Suprapubic skin (tissue), 4 donors: ENCODE results near the gene TMEM106C.

ENCODE experiments used
- EP300 ChIP-seq: sonication (generic); formaldehyde crosslinking; IDR thresholded peaks from one replicate; pipeline ENCODE4 v1.6.1; 2017; ENCODE audit warnings: antibody characterized with exemption
- POLR2A ChIP-seq, 2 donors: fragments of 450-650 bp; IDR thresholded peaks; one replicate each; pipeline ENCODE4 v1.6.1; 2017; ENCODE audit warnings: antibody characterized with exemption in 2 of 2, mild to moderate bottlenecking in 2 of 2, moderate library complexity in 2 of 2
- POLR2AphosphoS5 ChIP-seq, 3 donors: sonication (generic); formaldehyde crosslinking; IDR thresholded peaks; one replicate each; pipeline ENCODE4 v1.6.1; 2017; ENCODE audit warnings: antibody characterized with exemption in 3 of 3
- TF ChIP-seq, protein P1 (sequence below), 2 donors: fragments of 200-600 bp in 1 of 2; fragments of 450-650 bp in 1 of 2; sonication (generic) in 1 of 2; IDR thresholded peaks; one replicate each; pipeline ENCODE4 v1.5.1; 2016 to 2019; ENCODE audit warnings: antibody characterized with exemption in 2 of 2, mild to moderate bottlenecking in 1 of 2, moderate library complexity in 1 of 2

DNA sequence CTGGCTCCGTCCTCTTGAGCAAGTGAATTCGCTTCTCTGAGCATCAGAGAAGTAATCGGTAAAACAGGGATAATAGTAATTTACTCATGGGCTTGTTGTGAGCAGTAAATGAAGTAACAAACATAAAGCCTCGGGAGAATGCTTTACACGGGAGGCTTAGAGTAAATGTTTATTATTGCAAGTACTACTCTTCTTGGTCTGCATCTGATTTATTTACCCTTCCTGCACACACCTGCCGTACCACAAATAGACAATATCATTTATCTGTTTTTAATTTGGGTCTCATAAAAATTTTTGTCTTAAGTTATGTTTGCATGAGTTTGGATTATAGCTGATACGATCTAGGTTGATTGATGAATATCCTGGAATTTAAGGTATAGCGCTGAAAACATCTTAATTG is 48.7 kb downstream of the TMEM106C start:
- TF ChIP-seq EP300 = no peak
- TF ChIP-seq, protein P1, sequence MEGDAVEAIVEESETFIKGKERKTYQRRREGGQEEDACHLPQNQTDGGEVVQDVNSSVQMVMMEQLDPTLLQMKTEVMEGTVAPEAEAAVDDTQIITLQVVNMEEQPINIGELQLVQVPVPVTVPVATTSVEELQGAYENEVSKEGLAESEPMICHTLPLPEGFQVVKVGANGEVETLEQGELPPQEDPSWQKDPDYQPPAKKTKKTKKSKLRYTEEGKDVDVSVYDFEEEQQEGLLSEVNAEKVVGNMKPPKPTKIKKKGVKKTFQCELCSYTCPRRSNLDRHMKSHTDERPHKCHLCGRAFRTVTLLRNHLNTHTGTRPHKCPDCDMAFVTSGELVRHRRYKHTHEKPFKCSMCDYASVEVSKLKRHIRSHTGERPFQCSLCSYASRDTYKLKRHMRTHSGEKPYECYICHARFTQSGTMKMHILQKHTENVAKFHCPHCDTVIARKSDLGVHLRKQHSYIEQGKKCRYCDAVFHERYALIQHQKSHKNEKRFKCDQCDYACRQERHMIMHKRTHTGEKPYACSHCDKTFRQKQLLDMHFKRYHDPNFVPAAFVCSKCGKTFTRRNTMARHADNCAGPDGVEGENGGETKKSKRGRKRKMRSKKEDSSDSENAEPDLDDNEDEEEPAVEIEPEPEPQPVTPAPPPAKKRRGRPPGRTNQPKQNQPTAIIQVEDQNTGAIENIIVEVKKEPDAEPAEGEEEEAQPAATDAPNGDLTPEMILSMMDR (IDR thresholded peaks at IDR 0.05) = no peak
- no peak for TF ChIP-seq POLR2A (IDR thresholded peaks at IDR 0.05)
- TF ChIP-seq POLR2AphosphoS5 (IDR thresholded peaks at IDR 0.05) = no peak
